HG03469 (cell line): ENCODE measurements around the gene CNGA3.

ENCODE experiments used
- ATAC-seq: cut with Tn5 transposase; IDR thresholded peaks from one replicate; pipeline ENCODE4 v1.9.1; 2021; ENCODE audit warnings: mild to moderate bottlenecking, moderate library complexity, moderate number of reproducible peaks; ENCODE audit not compliant: unreplicated experiment

CNGA3 gene

GRCh38 chr2:98438190-98439133 lies 92.2 kb downstream of the CNGA3 start:
- no peak for ATAC-seq

GRCh38 chr2:98441706-98442450 lies 95.6 kb downstream of the CNGA3 start:
- ATAC-seq = no peak

- no peak for ATAC-seq
Observed at GRCh38 chr2:98442488-98442887, 96.2 kb downstream of the CNGA3 start.

- ATAC-seq = peak; percentile 61
Observed at GRCh38 chr2:98444436-98445176, 98.3 kb downstream of the CNGA3 start, which contains the start of gene INPP4A. Gene INPP4A (plus strand): TSS chr2:98444858. CDS start chr2:98520049, 75,191 bp downstream.

- no peak for ATAC-seq
Observed at GRCh38 chr2:98445177-98445682, 99.0 kb downstream of the CNGA3 start.

GRCh38 chr2:98445683-98446581 lies 99.7 kb downstream of the CNGA3 start:
- ATAC-seq = no peak

GRCh38 chr2:98446850-98447249 lies 100.6 kb downstream of the CNGA3 start:
- no peak for ATAC-seq
